G401.6 (cell line): Measurements from ENCODE around the gene SORL1.
"Not testable (repeated sequence)": the region's sequence is repeated elsewhere in the genome, so short reads cannot be mapped to it uniquely, and the experiment has no call there.

ENCODE experiments used
- FAIRE-seq: peaks from 2 replicates; lab custom pipeline; 2012; peaks lifted over from hg19 to GRCh38; lab: Jason Lieb, UNC

The SORL1 gene

GRCh38 chr11:121630041-121630440 is 177.9 kb downstream of the SORL1 start:
- no peak for FAIRE-seq

GRCh38 chr11:121631456-121631855 is 179.3 kb downstream of the SORL1 start:
- FAIRE-seq: no peak

GRCh38 chr11:121634273-121634672 is 182.2 kb downstream of the SORL1 start:
- no peak for FAIRE-seq

GRCh38 chr11:121634889-121635288 is 182.8 kb downstream of the SORL1 start:
- no peak for FAIRE-seq

- FAIRE-seq: no peak
Measured at GRCh38 chr11:121636081-121636799, 184.1 kb downstream of the SORL1 start.

GRCh38 chr11:121636800-121637176 is 184.7 kb downstream of the SORL1 start:
- no peak for FAIRE-seq

- not testable (repeated sequence) for FAIRE-seq
Measured at GRCh38 chr11:121637587-121637986, 185.5 kb downstream of the SORL1 start.

- no peak for FAIRE-seq
Measured at GRCh38 chr11:121643479-121644186, 191.5 kb downstream of the SORL1 start.

GRCh38 chr11:121644187-121644512 is 192.0 kb downstream of the SORL1 start:
- no peak for FAIRE-seq

GRCh38 chr11:121645001-121645400 is 192.9 kb downstream of the SORL1 start:
- no peak for FAIRE-seq

GRCh38 chr11:121645596-121645995 is 193.5 kb downstream of the SORL1 start:
- no peak for FAIRE-seq

- no peak for FAIRE-seq
Measured at GRCh38 chr11:121648306-121648705, 196.2 kb downstream of the SORL1 start.

GRCh38 chr11:121649798-121650197 is 197.7 kb downstream of the SORL1 start:
- FAIRE-seq: no peak

- no peak for FAIRE-seq
Measured at GRCh38 chr11:121650351-121651256, 198.5 kb downstream of the SORL1 start.

GRCh38 chr11:121651257-121651605 is 199.1 kb downstream of the SORL1 start:
- FAIRE-seq: no peak

GRCh38 chr11:121652971-121653370 is 200.9 kb downstream of the SORL1 start:
- FAIRE-seq: no peak

- no peak for FAIRE-seq
Measured at GRCh38 chr11:121654259-121654842, 202.2 kb downstream of the SORL1 start.

GRCh38 chr11:121654843-121655536 is 202.9 kb downstream of the SORL1 start:
- FAIRE-seq: no peak

GRCh38 chr11:121655537-121656327 is 203.6 kb downstream of the SORL1 start:
- FAIRE-seq: no peak

- no peak for FAIRE-seq
Measured at GRCh38 chr11:121656328-121657090, 204.4 kb downstream of the SORL1 start.
